SH-SY5Y (cell line): Measurements from ENCODE around the gene PDE4B.

Experiments
- GATA2 ChIP-seq: IDR thresholded peaks from 2 replicates; pipeline ENCODE4 v1.6.1; 2011; ENCODE audit warnings: mild to moderate bottlenecking, low read depth, low read length
- GATA3 ChIP-seq: IDR thresholded peaks from 2 replicates; pipeline ENCODE4 v1.6.1; 2011; ENCODE audit warnings: low read depth, mild to moderate bottlenecking, low read length, moderate library complexity

Gene PDE4B

GRCh38 chr1:66231681-66232463 is 439.2 kb downstream of the PDE4B start:
- TF ChIP-seq GATA3 = no peak
- no peak for TF ChIP-seq GATA2

- no peak for TF ChIP-seq GATA3
- no peak for TF ChIP-seq GATA2
Measured at GRCh38 chr1:66237042-66237441, 444.3 kb downstream of the PDE4B start.

- no peak for TF ChIP-seq GATA3
- no peak for TF ChIP-seq GATA2
Measured at GRCh38 chr1:66237722-66238479, 445.2 kb downstream of the PDE4B start.

- no peak for TF ChIP-seq GATA2
- TF ChIP-seq GATA3 = no peak
Measured at GRCh38 chr1:66239834-66240233, 447.1 kb downstream of the PDE4B start.

- no peak for TF ChIP-seq GATA2
Measured at GRCh38 chr1:66240491-66241484, 448.1 kb downstream of the PDE4B start.

- no peak for TF ChIP-seq GATA3
- TF ChIP-seq GATA2 = no peak
Measured at GRCh38 chr1:66242646-66243547, 450.2 kb downstream of the PDE4B start.

- TF ChIP-seq GATA2 (no peak), GATA3 (no peak)
Measured at GRCh38 chr1:66243548-66244130, 450.9 kb downstream of the PDE4B start.

GRCh38 chr1:66244429-66244828 is 451.7 kb downstream of the PDE4B start:
- TF ChIP-seq GATA2 (no peak), GATA3 (no peak)

GRCh38 chr1:66245691-66246090 is 453.0 kb downstream of the PDE4B start:
- no peak for TF ChIP-seq GATA2
- no peak for TF ChIP-seq GATA3

GRCh38 chr1:66246351-66247269 is 453.9 kb downstream of the PDE4B start:
- no peak for TF ChIP-seq GATA3
- no peak for TF ChIP-seq GATA2

GRCh38 chr1:66247415-66248208 is 454.9 kb downstream of the PDE4B start:
- no peak for TF ChIP-seq GATA3
- TF ChIP-seq GATA2 = no peak
